K562 (cell line): ENCODE measurements around the gene KRTCAP2. TPM values are rescaled to one million over a fixed set of nuclear protein-coding genes. Genes with fewer than 3 reads are reported as not detected.

ENCODE experiments used
- ATF7 ChIP-seq: fragments of 450-650 bp; IDR thresholded peaks from 2 replicates; pipeline ENCODE4 v1.7.1; 2014; ENCODE audit warnings: mild to moderate bottlenecking, moderate library complexity
- NCOA6 ChIP-seq: fragments of 450-650 bp; IDR thresholded peaks from 2 replicates; pipeline ENCODE4 v1.6.1; 2017; ENCODE audit warnings: mild to moderate bottlenecking
- NFIX ChIP-seq: fragments of 250-450 bp; sonication (Bioruptor Pico); IDR thresholded peaks from 2 replicates; pipeline ENCODE4 v1.4.0; 2020; ENCODE audit warnings: low read depth, mild to moderate bottlenecking, moderate library complexity
- PCBP2 ChIP-seq: fragments of 200-400 bp; formaldehyde crosslinking; IDR thresholded peaks from 2 replicates; pipeline ENCODE4 v1.6.1; 2018; ENCODE audit warnings: low read length, low read depth, mild to moderate bottlenecking, moderate library complexity; ENCODE audit not compliant: poor library complexity, severe bottlenecking
- RAD51 ChIP-seq: fragments of 450-650 bp; IDR thresholded peaks from 2 replicates; pipeline ENCODE4 v1.7.1; 2016; ENCODE audit warnings: low read depth, mild to moderate bottlenecking, borderline replicate concordance
- RBM39 ChIP-seq: fragments of 200-400 bp; formaldehyde crosslinking; optimal IDR thresholded peaks from 2 replicates; pipeline ENCODE3; 2018; ENCODE audit warnings: low read depth, low read length
- SIX5 ChIP-seq, 2 experiments: IDR thresholded peaks; 2 replicates each; pipeline ENCODE4 v1.6.1; 2011; ENCODE audit warnings: low read length in 2 of 2, borderline replicate concordance in 1 of 2, low read depth in 1 of 2, mild to moderate bottlenecking in 1 of 2, moderate library complexity in 1 of 2; ENCODE audit not compliant: insufficient read depth in 1 of 2
- SP1 ChIP-seq: sonication (generic); formaldehyde crosslinking; IDR thresholded peaks from 2 replicates; pipeline ENCODE4 v1.8.1; 2022; ENCODE audit warnings: mild to moderate bottlenecking, missing genetic modification reagents
- ZBTB5 ChIP-seq: fragments of 450-650 bp; IDR thresholded peaks from 2 replicates; pipeline ENCODE4 v1.6.1; 2017; ENCODE audit warnings: antibody characterized with exemption
- ZBTB8A ChIP-seq: fragments of 450-650 bp; IDR thresholded peaks from 2 replicates; pipeline ENCODE4 v1.6.1; 2018; ENCODE audit warnings: mild to moderate bottlenecking, moderate library complexity; ENCODE audit not compliant: partially characterized antibody
- ZFPM2 ChIP-seq: fragments of 250-450 bp; sonication (Bioruptor Pico); IDR thresholded peaks from 2 replicates; pipeline ENCODE4 v1.5.1; 2022; ENCODE audit warnings: mild to moderate bottlenecking
- ZMIZ1 ChIP-seq, 2 experiments: fragments of 150-350 bp in 1 of 2; IDR thresholded peaks; 2 replicates each; pipeline ENCODE4 v1.6.1; 2012 to 2016; ENCODE audit warnings: low read depth in 2 of 2, low read length in 2 of 2, mild to moderate bottlenecking in 1 of 2, moderate library complexity in 1 of 2
- ZNF282 ChIP-seq: sonication (generic); formaldehyde crosslinking; IDR thresholded peaks from 2 replicates; pipeline ENCODE4 v1.8.1; 2023; ENCODE audit warnings: missing genetic modification reagents
- ZNF354B ChIP-seq: fragments of 250-450 bp; sonication (Bioruptor Pico); IDR thresholded peaks from 2 replicates; pipeline ENCODE4 v1.4.0; 2020
- ZNF436 ChIP-seq: fragments of 250-450, 450-650 bp; sonication (Bioruptor Pico); formaldehyde crosslinking; IDR thresholded peaks from 2 replicates; pipeline ENCODE4 v1.7.0; 2020; ENCODE audit warnings: mild to moderate bottlenecking
- ZNF507 ChIP-seq: conservative IDR thresholded peaks from 2 replicates; pipeline ENCODE4 v1.6.1; 2017; ENCODE audit warnings: missing genetic modification characterization, missing compliant biosample characterization
- ZSCAN32 ChIP-seq: fragments of 450-650 bp; formaldehyde crosslinking; IDR thresholded peaks from 2 replicates; pipeline ENCODE4 v1.4.0; 2020; ENCODE audit warnings: mild to moderate bottlenecking, moderate library complexity
- polyA plus RNA-seq, 8 experiments: library from polyadenylated mRNA; depleted of rRNA in 4 of 8; stranded (reverse) in 5 of 8; unstranded in 3 of 8; fragments of >200 nt; fragmentation: Nextera tagmentation in 2 of 8; fragmentation: Illumina TruSeq in 1 of 8; extraction: Ambion mirVana in 2 of 8; extraction: Trizol in 1 of 8; gene quantifications; 2 replicates each; pipeline versions ENCODE4 v1.2.1 to v1.2.3, GENCODE V29; 2011 to 2014; ENCODE audit warnings: inconsistent platforms in 1 of 8, missing spikeins in 1 of 8
- total RNA-seq, 7 experiments: library from RNA; depleted of rRNA in 6 of 7; stranded (reverse); fragments of >200 nt in 6 of 7; fragmentation: Illumina TruSeq in 2 of 7; extraction: Trizol in 2 of 7; gene quantifications; 2 replicates each; pipeline versions ENCODE4 v1.2.1 to v1.2.3, GENCODE V29; 2011 to 2021; ENCODE audit warnings: low replicate concordance in 1 of 7
- TF ChIP-seq, protein P1 (sequence below), 2 experiments: fragments of 450-650 bp; conservative IDR thresholded peaks; 2 replicates each; pipeline ENCODE4 v1.6.1; 2017; ENCODE audit warnings: mild to moderate bottlenecking in 2 of 2, moderate library complexity in 2 of 2
- TF ChIP-seq, protein P2 (sequence below): fragments of 450-650 bp; IDR thresholded peaks from 2 replicates; pipeline ENCODE4 v1.6.1; 2016; ENCODE audit warnings: missing biosample characterization, missing genetic modification characterization

KRTCAP2 gene
- total and polyA plus RNA-seq, 9 of the 15 experiments (the other 6 are each of a cell fraction or from before 2014, with no cell fraction given): 126 to 436 (median 244) TPM

GRCh38 chr1:155193275-155193990 lies 20.3 kb upstream of the KRTCAP2 start (continued):
- TF ChIP-seq, protein P1, sequence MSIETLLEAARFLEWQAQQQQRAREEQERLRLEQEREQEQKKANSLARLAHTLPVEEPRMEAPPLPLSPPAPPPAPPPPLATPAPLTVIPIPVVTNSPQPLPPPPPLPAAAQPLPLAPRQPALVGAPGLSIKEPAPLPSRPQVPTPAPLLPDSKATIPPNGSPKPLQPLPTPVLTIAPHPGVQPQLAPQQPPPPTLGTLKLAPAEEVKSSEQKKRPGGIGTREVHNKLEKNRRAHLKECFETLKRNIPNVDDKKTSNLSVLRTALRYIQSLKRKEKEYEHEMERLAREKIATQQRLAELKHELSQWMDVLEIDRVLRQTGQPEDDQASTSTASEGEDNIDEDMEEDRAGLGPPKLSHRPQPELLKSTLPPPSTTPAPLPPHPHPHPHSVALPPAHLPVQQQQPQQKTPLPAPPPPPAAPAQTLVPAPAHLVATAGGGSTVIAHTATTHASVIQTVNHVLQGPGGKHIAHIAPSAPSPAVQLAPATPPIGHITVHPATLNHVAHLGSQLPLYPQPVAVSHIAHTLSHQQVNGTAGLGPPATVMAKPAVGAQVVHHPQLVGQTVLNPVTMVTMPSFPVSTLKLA (conservative IDR thresholded peaks at IDR 0.05): peak; percentile 25 to 71; a peak in 3 of 4 replicates
- no peak for TF ChIP-seq ZNF436 (CRISPR knock-in tag)
- peak; percentile 65; the same call in 1 of the 2 replicates for TF ChIP-seq SP1 (CRISPR knock-in tag)
- TF ChIP-seq ZSCAN32 (CRISPR knock-in tag): no peak
- no peak for TF ChIP-seq ZNF354B (CRISPR knock-in tag)
- no peak for TF ChIP-seq RAD51
- TF ChIP-seq ZNF507 (tag): no peak
- TF ChIP-seq RBM39: no peak
- TF ChIP-seq, protein P2, sequence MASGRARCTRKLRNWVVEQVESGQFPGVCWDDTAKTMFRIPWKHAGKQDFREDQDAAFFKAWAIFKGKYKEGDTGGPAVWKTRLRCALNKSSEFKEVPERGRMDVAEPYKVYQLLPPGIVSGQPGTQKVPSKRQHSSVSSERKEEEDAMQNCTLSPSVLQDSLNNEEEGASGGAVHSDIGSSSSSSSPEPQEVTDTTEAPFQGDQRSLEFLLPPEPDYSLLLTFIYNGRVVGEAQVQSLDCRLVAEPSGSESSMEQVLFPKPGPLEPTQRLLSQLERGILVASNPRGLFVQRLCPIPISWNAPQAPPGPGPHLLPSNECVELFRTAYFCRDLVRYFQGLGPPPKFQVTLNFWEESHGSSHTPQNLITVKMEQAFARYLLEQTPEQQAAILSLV (tag): no peak
- peak; percentile 56; the same call in 1 of the 2 replicates for TF ChIP-seq ATF7
- TF ChIP-seq PCBP2: no peak
- no peak for TF ChIP-seq NCOA6
- TF ChIP-seq ZBTB5: 0 out of 2 replicates have a peak, but pooled peaks have one; percentile 11
- no peak for TF ChIP-seq ZBTB8A
- no peak for TF ChIP-seq SIX5 (IDR thresholded peaks at IDR 0.05; ENCODE audit: borderline replicate concordance in 1 of 2, insufficient read depth in 1 of 2, low read depth in 1 of 2, low read length in 2 of 2)
- TF ChIP-seq ZNF282 (CRISPR knock-in tag): no peak
- TF ChIP-seq ZMIZ1 (IDR thresholded peaks at IDR 0.05; ENCODE audit: low read depth in 2 of 2, low read length in 2 of 2): no peak
- TF ChIP-seq ZFPM2 (CRISPR knock-in tag): no peak
- TF ChIP-seq NFIX (CRISPR knock-in tag): no peak
